ENCODE results near the gene HERPUD1. TPM values are rescaled to one million over a fixed set of nuclear protein-coding genes. Genes with fewer than 3 reads are reported as not detected.

Gene HERPUD1
- total and polyA plus RNA-seq, 2 of the 13 experiments (the other 11 are each of a cell fraction or from before 2014, with no cell fraction given), result 96.2 to 323 TPM

GRCh38 chr16:56972403-56973293 is 40.7 kb downstream of the HERPUD1 start (continued):
- no peak for TF ChIP-seq E2F1 (CRISPR knock-in tag; IDR thresholded peaks at IDR 0.05)
- TF ChIP-seq IKZF5 (CRISPR knock-in tag; IDR thresholded peaks at IDR 0.05), result no peak
- 0 out of 2 replicates have a peak, but pooled peaks have one; percentile 9 for TF ChIP-seq HINFP (CRISPR knock-in tag; IDR thresholded peaks at IDR 0.05; ENCODE audit: low read depth)
- no peak for TF ChIP-seq EHMT2 (IDR thresholded peaks at IDR 0.05; ENCODE audit: borderline replicate concordance, low read depth, low read length)
- no peak for TF ChIP-seq NR2F1 (CRISPR knock-in tag; IDR thresholded peaks at IDR 0.05)
- TF ChIP-seq ZNF513 (CRISPR knock-in tag; conservative IDR thresholded peaks at IDR 0.05), result no peak
- TF ChIP-seq ZNF549 (CRISPR knock-in tag; IDR thresholded peaks at IDR 0.05), result no peak
- no peak for TF ChIP-seq TRIM22 (IDR thresholded peaks at IDR 0.05)
- TF ChIP-seq MYC (CRISPR knock-in tag; IDR thresholded peaks at IDR 0.05; ENCODE audit: borderline replicate concordance), result peak; percentile 52; the same call in 1 of the 2 replicates
- TF ChIP-seq SRY (CRISPR knock-in tag; IDR thresholded peaks at IDR 0.05), result peak; percentile 74; the same call in 1 of the 2 replicates
- no peak for TF ChIP-seq ZNF256 (CRISPR knock-in tag; conservative IDR thresholded peaks at IDR 0.05)
- TF ChIP-seq ZBTB7A (CRISPR knock-in tag; IDR thresholded peaks at IDR 0.05), result peak; percentile 23; the same call in 1 of the 2 replicates
- TF ChIP-seq RFX1 (IDR thresholded peaks at IDR 0.05), result no peak
- no peak for TF ChIP-seq GATAD2A (CRISPR knock-in tag; IDR thresholded peaks at IDR 0.05)
- TF ChIP-seq FIP1L1 (IDR thresholded peaks at IDR 0.05; ENCODE audit: borderline replicate concordance, insufficient read depth, low read depth, low read length), result no peak
- TF ChIP-seq RARG (CRISPR knock-in tag; IDR thresholded peaks at IDR 0.05; ENCODE audit: low read depth), result no peak
- no peak for TF ChIP-seq GPBP1L1 (CRISPR knock-in tag; IDR thresholded peaks at IDR 0.05)
- no peak for TF ChIP-seq NFIB (CRISPR knock-in tag; IDR thresholded peaks at IDR 0.05; ENCODE audit: borderline replicate concordance)
- TF ChIP-seq TRIM24 (CRISPR knock-in tag; IDR thresholded peaks at IDR 0.05), result no peak
- TF ChIP-seq ZNF225 (CRISPR knock-in tag; IDR thresholded peaks at IDR 0.05), result no peak
